ENCODE measurements around the gene ZNF346.

GRCh38 chr5:176995896-176996767 lies 26.4 kb upstream of the ZNF346 start:
- no peak for TF ChIP-seq CTCF (IDR thresholded peaks at IDR 0.05)
- TF ChIP-seq POLR2AphosphoS5 (IDR thresholded peaks at IDR 0.05) = no peak
- no peak for TF ChIP-seq EP300 (IDR thresholded peaks at IDR 0.05)

All from suprapubic skin (tissue), 4 donors.